Measurements from ENCODE around the gene NLGN3.

NLGN3 gene

GRCh38 chrX:71118985-71119535 lies 25.6 kb upstream of the NLGN3 start:
- no peak for DNase-seq

GRCh38 chrX:71128166-71128833 lies 16.3 kb upstream of the NLGN3 start:
- DNase-seq: no peak

GRCh38 chrX:71128915-71129765 lies 15.5 kb upstream of the NLGN3 start:
- DNase-seq: peak; percentile 74

- DNase-seq: no peak
Observed at GRCh38 chrX:71131510-71131909, 13.1 kb upstream of the NLGN3 start.

- no peak for DNase-seq
Observed at GRCh38 chrX:71140440-71140839, 4.2 kb upstream of the NLGN3 start.

- DNase-seq: no peak
Observed at GRCh38 chrX:71143508-71143907, 1.1 kb upstream of the NLGN3 start.

- no peak for DNase-seq
Observed at GRCh38 chrX:71147496-71148277, 3.0 kb downstream of the NLGN3 start.

GRCh38 chrX:71148278-71148663 lies 3.6 kb downstream of the NLGN3 start:
- DNase-seq: no peak

- DNase-seq: no peak
Observed at GRCh38 chrX:71151366-71151765, 6.7 kb downstream of the NLGN3 start.

GRCh38 chrX:71154196-71154595 lies 9.6 kb downstream of the NLGN3 start:
- DNase-seq: no peak

GRCh38 chrX:71154641-71155040 lies 10.0 kb downstream of the NLGN3 start:
- no peak for DNase-seq

- no peak for DNase-seq
Observed at GRCh38 chrX:71158603-71159002, 14.0 kb downstream of the NLGN3 start.

- no peak for DNase-seq
Observed at GRCh38 chrX:71159335-71159734, 14.7 kb downstream of the NLGN3 start.

GRCh38 chrX:71160475-71160874 lies 15.8 kb downstream of the NLGN3 start:
- DNase-seq: no peak

- no peak for DNase-seq
Observed at GRCh38 chrX:71162981-71163380, 18.3 kb downstream of the NLGN3 start.

- DNase-seq: no peak
Observed at GRCh38 chrX:71164071-71164470, 19.4 kb downstream of the NLGN3 start.

GRCh38 chrX:71166461-71166860 lies 21.8 kb downstream of the NLGN3 start:
- no peak for DNase-seq

GRCh38 chrX:71167031-71167781 lies 22.6 kb downstream of the NLGN3 start:
- DNase-seq: no peak

GRCh38 chrX:71168134-71168533 lies 23.5 kb downstream of the NLGN3 start:
- DNase-seq: no peak

GRCh38 chrX:71169586-71169985 lies 24.9 kb downstream of the NLGN3 start:
- no peak for DNase-seq

- DNase-seq: no peak
Observed at GRCh38 chrX:71170660-71171059, 26.0 kb downstream of the NLGN3 start.

- DNase-seq: no peak
Observed at GRCh38 chrX:71171110-71171801, 26.6 kb downstream of the NLGN3 start.

All from suppressor macrophage treated with lipopolysaccharide for 4 hours (primary cell).